HFFc6 (cell line): Measurements from ENCODE around the gene NUP37. TPM values are rescaled to one million over a fixed set of nuclear protein-coding genes. Genes with fewer than 3 reads are reported as not detected.

Experiments
- DNase-seq: peaks from one replicate; pipeline ENCODE4 v3.0.0-alpha.2; 2018
- H3K27ac Mint-ChIP-seq: 2 replicates; pipeline ENCODE4 v1.8.0; 2020; ENCODE audit warnings: mild to moderate bottlenecking, mixed read lengths
- H3K27me3 Mint-ChIP-seq: 2 replicates; pipeline ENCODE4 v1.8.0; 2021; ENCODE audit warnings: mild to moderate bottlenecking, moderate library complexity, mixed read lengths; ENCODE audit not compliant: insufficient read depth
- H3K36me3 Mint-ChIP-seq: 2 replicates; pipeline ENCODE4 v1.8.0; 2021; ENCODE audit warnings: low read depth, mixed read lengths
- H3K4me1 Mint-ChIP-seq: 2 replicates; pipeline ENCODE4 v1.8.0; 2020; ENCODE audit warnings: low read depth, mixed read lengths
- H3K4me3 Mint-ChIP-seq: 2 replicates; pipeline ENCODE4 v1.8.0; 2020; ENCODE audit warnings: mild to moderate bottlenecking, moderate library complexity, mixed read lengths
- H3K9me3 Mint-ChIP-seq: 2 replicates; pipeline ENCODE4 v1.8.0; 2020; ENCODE audit warnings: mild to moderate bottlenecking, mixed read lengths
- CTCF ChIP-seq: fragments of 200-600 bp; sonication (generic); IDR thresholded peaks from 2 replicates; pipeline ENCODE4 v1.5.0; 2021; ENCODE audit warnings: antibody characterized with exemption, mild to moderate bottlenecking
- total RNA-seq, 6 experiments: library from RNA; stranded (reverse); fragmentation: NEBNext Ultra II Directional; extraction: Animal tissue kit (Norgen Biotek cat#: 25700); gene quantifications; 2 replicates in 1 of 6; 3 replicates in 5 of 6; pipeline ENCODE4 v1.2.3, GENCODE V29; 2021

The NUP37 gene
- total RNA-seq, 6 experiments from 2014 or later, result 36.0 to 53.9 (median 47.8) TPM

GRCh38 chr12:102052192-102053061 lies 67.5 kb downstream of the NUP37 start:
- Mint-ChIP-seq H3K4me3 (no peak overlapping the region), H3K27me3 (no peaks in the 10 kb centered on the region), H3K9me3 (no peaks in the 10 kb centered on the region), H3K4me1 (0 out of 2 replicates have a peak, but pooled peaks cover 7% of the 10 kb centered on the region), H3K36me3 (peaks cover 31% of the 10 kb centered on the region), H3K27ac (no peak overlapping the region)
- no peak for DNase-seq
- TF ChIP-seq CTCF, result no peak

- TF ChIP-seq CTCF, result no peak
- DNase-seq, result no peak
- Mint-ChIP-seq H3K4me1 (0 out of 2 replicates have a peak, but pooled peaks cover 7% of the 10 kb centered on the region), H3K36me3 (peaks cover 23% of the 10 kb centered on the region), H3K9me3 (no peaks in the 10 kb centered on the region), H3K27ac (no peak overlapping the region), H3K4me3 (no peak overlapping the region), H3K27me3 (no peaks in the 10 kb centered on the region)
These were observed 68.4 kb downstream of the NUP37 start for GRCh38 chr12:102051431-102051965.

GRCh38 chr12:102050660-102051430 lies 69.1 kb downstream of the NUP37 start:
- Mint-ChIP-seq H3K27me3 (no peaks in the 10 kb centered on the region), H3K9me3 (no peaks in the 10 kb centered on the region), H3K4me3 (no peak overlapping the region), H3K27ac (no peak overlapping the region), H3K36me3 (peaks cover 19% of the 10 kb centered on the region), H3K4me1 (0 out of 2 replicates have a peak, but pooled peaks cover 7% of the 10 kb centered on the region)
- no peak for TF ChIP-seq CTCF
- no peak for DNase-seq

- no peak for DNase-seq
- Mint-ChIP-seq H3K27ac (no peak overlapping the region), H3K36me3 (no peaks in the 10 kb centered on the region), H3K4me3 (no peak overlapping the region), H3K9me3 (no peaks in the 10 kb centered on the region), H3K27me3 (no peaks in the 10 kb centered on the region), H3K4me1 (no peaks in the 10 kb centered on the region)
- no peak for TF ChIP-seq CTCF
These were observed 76.0 kb downstream of the NUP37 start for GRCh38 chr12:102043928-102044327.

- H3K4me3 Mint-ChIP-seq, result no peak overlapping the region
- DNase-seq, result no peak
These were observed 85.7 kb downstream of the NUP37 start for GRCh38 chr12:102033991-102034745.

More at GRCh38 chr12:102033991-102034745, 85.7 kb downstream of the NUP37 start:
- no peaks in the 10 kb centered on the region for H3K9me3 Mint-ChIP-seq
- H3K4me1 Mint-ChIP-seq, result peaks cover 9% of the 10 kb centered on the region; the same call in 1 of the 2 replicates
- H3K36me3 Mint-ChIP-seq, result peaks cover 12% of the 10 kb centered on the region; the same call in 1 of the 2 replicates
- H3K27me3 Mint-ChIP-seq, result no peaks in the 10 kb centered on the region; the same call in 1 of the 2 replicates
- H3K27ac Mint-ChIP-seq, result no peak overlapping the region
- TF ChIP-seq CTCF, result no peak
